ENCODE data around the gene CARD8.

The CARD8 gene

GRCh38 chr19:48190885-48191284 lies 64.8 kb downstream of the CARD8 start:
- H3K4me3 ChIP-seq (ENCODE audit: low read length in 2 of 2) = no peak overlapping the region
- no peaks in the 10 kb centered on the region for H3K9me3 ChIP-seq (ENCODE audit: control insufficient read depth in 2 of 2, low read length in 2 of 2)
- peaks cover 3 to 9% of the 10 kb centered on the region in 2 donors for H3K36me3 ChIP-seq (ENCODE audit: control insufficient read depth in 2 of 2, insufficient read depth in 2 of 2, low read length in 2 of 2)
- H3K27ac ChIP-seq (ENCODE audit: low read length) = no peak overlapping the region
- no peaks in the 10 kb centered on the region for H3K27me3 ChIP-seq (ENCODE audit: control insufficient read depth in 1 of 2, insufficient read depth in 2 of 2, low read length in 2 of 2)
- no peaks in the 10 kb centered on the region for H3K4me1 ChIP-seq (ENCODE audit: control insufficient read depth, insufficient read depth, low read length)
- H3K9ac ChIP-seq (ENCODE audit: low read length in 2 of 2) = no peak overlapping the region

GRCh38 chr19:48190288-48190884 lies 65.3 kb downstream of the CARD8 start:
- H3K27ac ChIP-seq (ENCODE audit: low read length) = no peak overlapping the region
- no peaks in the 10 kb centered on the region for H3K4me1 ChIP-seq (ENCODE audit: control insufficient read depth, insufficient read depth, low read length)
- H3K9ac ChIP-seq (ENCODE audit: low read length in 2 of 2) = no peak overlapping the region
- peaks cover 3 to 9% of the 10 kb centered on the region in 2 donors for H3K36me3 ChIP-seq (ENCODE audit: control insufficient read depth in 2 of 2, insufficient read depth in 2 of 2, low read length in 2 of 2)
- no peaks in the 10 kb centered on the region for H3K27me3 ChIP-seq (ENCODE audit: control insufficient read depth in 1 of 2, insufficient read depth in 2 of 2, low read length in 2 of 2)
- no peaks in the 10 kb centered on the region for H3K9me3 ChIP-seq (ENCODE audit: control insufficient read depth in 2 of 2, low read length in 2 of 2)
- H3K4me3 ChIP-seq (ENCODE audit: low read length in 2 of 2) = no peak overlapping the region

GRCh38 chr19:48186541-48186991 lies 69.1 kb downstream of the CARD8 start:
- H3K27ac ChIP-seq (ENCODE audit: low read length) = no peak overlapping the region
- H3K4me1 ChIP-seq (ENCODE audit: control insufficient read depth, insufficient read depth, low read length) = no peaks in the 10 kb centered on the region
- no peaks in the 10 kb centered on the region for H3K27me3 ChIP-seq (ENCODE audit: control insufficient read depth in 1 of 2, insufficient read depth in 2 of 2, low read length in 2 of 2)
- H3K36me3 ChIP-seq (ENCODE audit: control insufficient read depth in 2 of 2, insufficient read depth in 2 of 2, low read length in 2 of 2) = peaks cover 0 to 3% of the 10 kb centered on the region in 2 donors
- peaks cover 0 to 3% of the 10 kb centered on the region in 2 donors for H3K9me3 ChIP-seq (ENCODE audit: control insufficient read depth in 2 of 2, low read length in 2 of 2)
- H3K9ac ChIP-seq (ENCODE audit: low read length in 2 of 2) = no peak overlapping the region
- no peak overlapping the region for H3K4me3 ChIP-seq (ENCODE audit: low read length in 2 of 2)

GRCh38 chr19:48186015-48186414 lies 69.7 kb downstream of the CARD8 start:
- Histone ChIP-seq H3K27me3 (ENCODE audit: control insufficient read depth in 1 of 2, insufficient read depth in 2 of 2, low read length in 2 of 2) (no peaks in the 10 kb centered on the region), H3K4me3 (ENCODE audit: low read length in 2 of 2) (no peak overlapping the region)

GRCh38 chr19:48183356-48183755 lies 72.4 kb downstream of the CARD8 start:
- no peak overlapping the region for H3K9ac ChIP-seq (ENCODE audit: low read length in 2 of 2)
- H3K4me1 ChIP-seq (ENCODE audit: control insufficient read depth, insufficient read depth, low read length) = no peaks in the 10 kb centered on the region
- H3K27me3 ChIP-seq (ENCODE audit: control insufficient read depth in 1 of 2, insufficient read depth in 2 of 2, low read length in 2 of 2) = no peaks in the 10 kb centered on the region
- peaks cover 0 to 4% of the 10 kb centered on the region in 2 donors for H3K36me3 ChIP-seq (ENCODE audit: control insufficient read depth in 2 of 2, insufficient read depth in 2 of 2, low read length in 2 of 2)
- peaks cover 0 to 9% of the 10 kb centered on the region in 2 donors for H3K9me3 ChIP-seq (ENCODE audit: control insufficient read depth in 2 of 2, low read length in 2 of 2)
- H3K4me3 ChIP-seq (ENCODE audit: low read length in 2 of 2) = no peak overlapping the region
- H3K27ac ChIP-seq (ENCODE audit: low read length) = no peak overlapping the region

More at GRCh38 chr19:48186015-48186414, 69.7 kb downstream of the CARD8 start:
- Histone ChIP-seq H3K4me1 (ENCODE audit: control insufficient read depth, insufficient read depth, low read length) (no peaks in the 10 kb centered on the region), H3K27ac (ENCODE audit: low read length) (no peak overlapping the region), H3K9me3 (ENCODE audit: control insufficient read depth in 2 of 2, low read length in 2 of 2) (peaks cover 0 to 8% of the 10 kb centered on the region in 2 donors), H3K36me3 (ENCODE audit: control insufficient read depth in 2 of 2, insufficient read depth in 2 of 2, low read length in 2 of 2) (peaks cover 0 to 2% of the 10 kb centered on the region in 2 donors), H3K9ac (ENCODE audit: low read length in 2 of 2) (no peak overlapping the region)

- H3K27me3 ChIP-seq (ENCODE audit: control insufficient read depth in 1 of 2, insufficient read depth in 2 of 2, low read length in 2 of 2) = no peaks in the 10 kb centered on the region
- H3K9ac ChIP-seq (ENCODE audit: low read length in 2 of 2) = no peak overlapping the region
- no peak overlapping the region for H3K4me3 ChIP-seq (ENCODE audit: low read length in 2 of 2)
- H3K27ac ChIP-seq (ENCODE audit: low read length) = no peak overlapping the region
- peaks cover 0 to 4% of the 10 kb centered on the region in 2 donors for H3K36me3 ChIP-seq (ENCODE audit: control insufficient read depth in 2 of 2, insufficient read depth in 2 of 2, low read length in 2 of 2)
- H3K9me3 ChIP-seq (ENCODE audit: control insufficient read depth in 2 of 2, low read length in 2 of 2) = peaks cover 0 to 9% of the 10 kb centered on the region in 2 donors
- H3K4me1 ChIP-seq (ENCODE audit: control insufficient read depth, insufficient read depth, low read length) = no peaks in the 10 kb centered on the region
Observed at GRCh38 chr19:48182434-48182833, 73.3 kb downstream of the CARD8 start.

GRCh38 chr19:48181505-48181904 lies 74.2 kb downstream of the CARD8 start:
- Histone ChIP-seq H3K9me3 (ENCODE audit: control insufficient read depth in 2 of 2, low read length in 2 of 2) (peaks cover 0 to 9% of the 10 kb centered on the region in 2 donors), H3K27ac (ENCODE audit: low read length) (no peak overlapping the region), H3K27me3 (ENCODE audit: control insufficient read depth in 1 of 2, insufficient read depth in 2 of 2, low read length in 2 of 2) (no peaks in the 10 kb centered on the region), H3K4me3 (ENCODE audit: low read length in 2 of 2) (no peak overlapping the region), H3K4me1 (ENCODE audit: control insufficient read depth, insufficient read depth, low read length) (no peaks in the 10 kb centered on the region), H3K9ac (ENCODE audit: low read length in 2 of 2) (no peak overlapping the region), H3K36me3 (ENCODE audit: control insufficient read depth in 2 of 2, insufficient read depth in 2 of 2, low read length in 2 of 2) (peaks cover 0 to 4% of the 10 kb centered on the region in 2 donors)

- Histone ChIP-seq H3K4me1 (ENCODE audit: control insufficient read depth, insufficient read depth, low read length) (peaks cover 6% of the 10 kb centered on the region), H3K27ac (ENCODE audit: low read length) (no peak overlapping the region), H3K9ac (ENCODE audit: low read length in 2 of 2) (no peak overlapping the region), H3K4me3 (ENCODE audit: low read length in 2 of 2) (no peak overlapping the region), H3K36me3 (ENCODE audit: control insufficient read depth in 2 of 2, insufficient read depth in 2 of 2, low read length in 2 of 2) (peaks cover 10 to 20% of the 10 kb centered on the region in 2 donors), H3K27me3 (ENCODE audit: control insufficient read depth in 1 of 2, insufficient read depth in 2 of 2, low read length in 2 of 2) (no peaks in the 10 kb centered on the region), H3K9me3 (ENCODE audit: control insufficient read depth in 2 of 2, low read length in 2 of 2) (peaks cover 0 to 3% of the 10 kb centered on the region in 2 donors)
Observed at GRCh38 chr19:48176226-48176625, 79.5 kb downstream of the CARD8 start.

GRCh38 chr19:48175578-48175977 lies 80.1 kb downstream of the CARD8 start:
- Histone ChIP-seq H3K27ac (ENCODE audit: low read length) (no peak overlapping the region), H3K36me3 (ENCODE audit: control insufficient read depth in 2 of 2, insufficient read depth in 2 of 2, low read length in 2 of 2) (peaks cover 10 to 20% of the 10 kb centered on the region in 2 donors), H3K4me1 (ENCODE audit: control insufficient read depth, insufficient read depth, low read length) (peaks cover 10% of the 10 kb centered on the region), H3K9ac (ENCODE audit: low read length in 2 of 2) (no peak overlapping the region), H3K27me3 (ENCODE audit: control insufficient read depth in 1 of 2, insufficient read depth in 2 of 2, low read length in 2 of 2) (no peaks in the 10 kb centered on the region), H3K9me3 (ENCODE audit: control insufficient read depth in 2 of 2, low read length in 2 of 2) (no peaks in the 10 kb centered on the region), H3K4me3 (ENCODE audit: low read length in 2 of 2) (no peak overlapping the region)

GRCh38 chr19:48174445-48175030 lies 81.2 kb downstream of the CARD8 start:
- no peaks in the 10 kb centered on the region for H3K27me3 ChIP-seq (ENCODE audit: control insufficient read depth in 1 of 2, insufficient read depth in 2 of 2, low read length in 2 of 2)
- H3K9me3 ChIP-seq (ENCODE audit: control insufficient read depth in 2 of 2, low read length in 2 of 2) = no peaks in the 10 kb centered on the region
- H3K9ac ChIP-seq (ENCODE audit: low read length in 2 of 2) = no peak overlapping the region
- H3K36me3 ChIP-seq (ENCODE audit: control insufficient read depth in 2 of 2, insufficient read depth in 2 of 2, low read length in 2 of 2) = peaks cover 10 to 18% of the 10 kb centered on the region in 2 donors
- no peak overlapping the region for H3K4me3 ChIP-seq (ENCODE audit: low read length in 2 of 2)
- H3K27ac ChIP-seq (ENCODE audit: low read length) = no peak overlapping the region
- H3K4me1 ChIP-seq (ENCODE audit: control insufficient read depth, insufficient read depth, low read length) = peaks cover 13% of the 10 kb centered on the region

- Histone ChIP-seq H3K27me3 (ENCODE audit: control insufficient read depth in 1 of 2, insufficient read depth in 2 of 2, low read length in 2 of 2) (no peaks in the 10 kb centered on the region), H3K4me3 (ENCODE audit: low read length in 2 of 2) (no peak overlapping the region), H3K36me3 (ENCODE audit: control insufficient read depth in 2 of 2, insufficient read depth in 2 of 2, low read length in 2 of 2) (peaks cover 10 to 16% of the 10 kb centered on the region in 2 donors), H3K4me1 (ENCODE audit: control insufficient read depth, insufficient read depth, low read length) (peaks cover 13% of the 10 kb centered on the region), H3K27ac (ENCODE audit: low read length) (no peak overlapping the region), H3K9ac (ENCODE audit: low read length in 2 of 2) (no peak overlapping the region), H3K9me3 (ENCODE audit: control insufficient read depth in 2 of 2, low read length in 2 of 2) (no peaks in the 10 kb centered on the region)
Observed at GRCh38 chr19:48171710-48172109, 84.0 kb downstream of the CARD8 start.

All from stomach smooth muscle (tissue), 2 donors.